NT2/D1 (cell line): ENCODE data around the gene IQUB.
"Not testable (repeated sequence)": the region's sequence is repeated elsewhere in the genome, so short reads cannot be mapped to it uniquely, and the experiment has no call there.

Experiments
- SUZ12 ChIP-seq: IDR thresholded peaks from 2 replicates; pipeline ENCODE4 v1.6.1; 2011; ENCODE audit not compliant: insufficient read length, insufficient read depth; ENCODE audit errors: extremely low read depth
- YY1 ChIP-seq: IDR thresholded peaks from 2 replicates; pipeline ENCODE4 v1.6.1; 2011; ENCODE audit not compliant: insufficient read length, insufficient read depth
- ZNF274 ChIP-seq: IDR thresholded peaks from 2 replicates; pipeline ENCODE4 v1.6.1; 2011; ENCODE audit warnings: mild to moderate bottlenecking, low read depth, low read length

- TF ChIP-seq YY1, ZNF274, SUZ12: not testable (repeated sequence)
Measured at GRCh38 chr7:123552134-123552533, 17.7 kb upstream of the IQUB start.
